H1 (cell line): ENCODE data around the gene NR2F6. TPM values are rescaled to one million over a fixed set of nuclear protein-coding genes. Genes with fewer than 3 reads are reported as not detected.

ENCODE experiments used
- CTCF ChIA-PET: fragments of 300-600 bp; sonication (Branson Sonifier 250); formaldehyde crosslinking; loops from one replicate; lab custom pipeline; 2021; ENCODE audit not compliant: partially characterized antibody; lab: Charles Lee
- POLR2A ChIA-PET: fragments of 300-600 bp; sonication (Branson Sonifier 250); formaldehyde crosslinking; loops from one replicate; lab custom pipeline; 2021; ENCODE audit warnings: inconsistent platforms; ENCODE audit not compliant: partially characterized antibody; lab: Charles Lee
- DNase-seq, 2 experiments: peaks; one replicate each; pipeline versions ENCODE4 v3.0.0 to v3.0.0-alpha.2; 2010 to 2022; ENCODE audit warnings: low spot score in 2 of 2, low read depth in 1 of 2, mixed read lengths in 1 of 2
- FAIRE-seq: peaks from 2 replicates; lab custom pipeline; 2011; peaks lifted over from hg19 to GRCh38; lab: Jason Lieb, UNC
- H2AFZ ChIP-seq: 2 replicates; pipeline ENCODE4 v1.8.1; 2012; ENCODE audit warnings: low read length, inconsistent platforms
- H2AK5ac ChIP-seq: 2 replicates; pipeline ENCODE4 v1.6.1; 2013; ENCODE audit warnings: low read depth, low read length
- H2BK120ac ChIP-seq: replicated peaks from 2 replicates; pipeline ENCODE3; 2013; ENCODE audit warnings: low read depth, low read length, inconsistent platforms
- H2BK12ac ChIP-seq: 2 replicates; pipeline ENCODE4 v1.6.1; 2013; ENCODE audit warnings: low read depth, low read length
- H2BK15ac ChIP-seq: 2 replicates; pipeline ENCODE4 v1.6.1; 2013; ENCODE audit warnings: low read length
- H2BK20ac ChIP-seq: 2 replicates; pipeline ENCODE4 v1.6.1; 2013; ENCODE audit warnings: low read length
- H2BK5ac ChIP-seq: 2 replicates; pipeline ENCODE4 v1.6.1; 2013; ENCODE audit warnings: low read depth, low read length
- H3K14ac ChIP-seq: 2 replicates; pipeline ENCODE4 v1.6.1; 2013; ENCODE audit warnings: inconsistent platforms; ENCODE audit not compliant: insufficient read length
- H3K18ac ChIP-seq: 2 replicates; pipeline ENCODE4 v1.6.1; 2013; ENCODE audit warnings: low read length; ENCODE audit errors: extremely low read depth
- H3K23ac ChIP-seq: 2 replicates; pipeline ENCODE4 v1.6.1; 2013; ENCODE audit warnings: inconsistent platforms; ENCODE audit not compliant: insufficient read length
- H3K23me2 ChIP-seq: 2 replicates; pipeline ENCODE4 v1.6.1; 2013; ENCODE audit warnings: low read depth, low read length
- H3K27ac ChIP-seq: 2 replicates; pipeline ENCODE4 v1.6.1; 2011; ENCODE audit warnings: low read depth, low read length, inconsistent platforms
- H3K27me3 ChIP-seq, 4 experiments: replicated peaks in 1 of 4; 1 replicate in 1 of 4; 2 replicates in 3 of 4; pipeline versions ENCODE4 v1.6.1 to v1.8.1; 2011 to 2013; ENCODE audit warnings: low read length in 3 of 4, mild to moderate bottlenecking in 3 of 4, inconsistent platforms in 2 of 4, mixed read lengths in 2 of 4, moderate library complexity in 1 of 4; ENCODE audit not compliant: control insufficient read depth in 3 of 4, insufficient read depth in 3 of 4; ENCODE audit errors: extremely low read depth in 1 of 4
- H3K36me3 ChIP-seq, 4 experiments: 2 replicates each; pipeline versions ENCODE4 v1.6.1 to v1.8.1; 2011 to 2013; ENCODE audit warnings: mild to moderate bottlenecking in 4 of 4, low read length in 3 of 4, moderate library complexity in 2 of 4, control low read depth in 1 of 4, inconsistent platforms in 1 of 4; ENCODE audit not compliant: insufficient read depth in 4 of 4, control insufficient read depth in 2 of 4
- H3K4ac ChIP-seq: replicated peaks from 2 replicates; pipeline ENCODE3; 2013; ENCODE audit warnings: low read length, low read depth, mixed read lengths, inconsistent platforms; ENCODE audit not compliant: insufficient read length
- H3K4me1 ChIP-seq, 4 experiments: replicated peaks in 1 of 4; 1 replicate in 1 of 4; 2 replicates in 3 of 4; pipeline versions ENCODE4 v1.6.1 to v1.8.1; 2011 to 2013; ENCODE audit warnings: low read length in 3 of 4, inconsistent platforms in 2 of 4, mixed read lengths in 1 of 4; ENCODE audit not compliant: insufficient read depth in 4 of 4, control insufficient read depth in 3 of 4
- H3K4me2 ChIP-seq, 2 experiments: 2 replicates each; pipeline versions ENCODE4 v1.6.1 to v1.8.1; 2011 to 2013; ENCODE audit warnings: low read depth in 2 of 2, low read length in 2 of 2, control low read depth in 1 of 2, inconsistent platforms in 1 of 2, mild to moderate bottlenecking in 1 of 2; ENCODE audit not compliant: insufficient read depth in 1 of 2
- H3K4me3 ChIP-seq, 4 experiments: fragments of 200-600, 300-600 bp in 1 of 4; sonication (generic), shearing (Covaris generic), sonication (Bioruptor Twin) in 1 of 4; 2 replicates each; pipeline versions ENCODE4 v1.5.1 to v1.8.1; 2011 to 2016; ENCODE audit warnings: low read length in 4 of 4, low read depth in 3 of 4, control low read depth in 2 of 4, inconsistent platforms in 2 of 4, mild to moderate bottlenecking in 2 of 4, mixed read lengths in 1 of 4, moderate library complexity in 1 of 4; ENCODE audit not compliant: insufficient read depth in 2 of 4; ENCODE audit errors: extremely low read depth in 1 of 4
- H3K56ac ChIP-seq: replicated peaks from 2 replicates; pipeline ENCODE3; 2013; ENCODE audit warnings: low read depth, mild to moderate bottlenecking, mixed read lengths, low read length, inconsistent platforms; ENCODE audit not compliant: insufficient read length
- H3K79me1 ChIP-seq: 2 replicates; pipeline ENCODE4 v1.6.1; 2013; ENCODE audit warnings: low read depth, low read length, control low read depth
- H3K79me2 ChIP-seq, 2 experiments: 2 replicates each; pipeline versions ENCODE4 v1.6.1 to v1.8.1; 2012 to 2013; ENCODE audit warnings: low read length in 2 of 2, mild to moderate bottlenecking in 2 of 2, inconsistent platforms in 1 of 2; ENCODE audit not compliant: insufficient read depth in 2 of 2, control insufficient read depth in 1 of 2
- H3K9ac ChIP-seq, 4 experiments: replicated peaks in 1 of 4; 1 replicate in 1 of 4; 2 replicates in 3 of 4; pipeline versions ENCODE4 v1.6.1 to v1.8.1; 2011 to 2013; ENCODE audit warnings: low read depth in 3 of 4, low read length in 3 of 4, control low read depth in 2 of 4, mild to moderate bottlenecking in 2 of 4, moderate library complexity in 2 of 4, inconsistent platforms in 1 of 4; ENCODE audit errors: extremely low read depth in 1 of 4
- H3K9me3 ChIP-seq, 2 experiments: 2 replicates each; pipeline versions ENCODE4 v1.6.1 to v1.8.1; 2012 to 2013; ENCODE audit warnings: mild to moderate bottlenecking in 2 of 2, moderate library complexity in 2 of 2, control low read depth in 1 of 2, inconsistent platforms in 1 of 2, low read depth in 1 of 2, low read length in 1 of 2, mixed read lengths in 1 of 2; ENCODE audit not compliant: insufficient read depth in 2 of 2
- H4K20me1 ChIP-seq, 2 experiments: replicated peaks in 1 of 2; 2 replicates each; pipeline versions ENCODE3 to v1.8.1; 2011 to 2013; ENCODE audit warnings: inconsistent platforms in 2 of 2, low read length in 2 of 2, mild to moderate bottlenecking in 1 of 2; ENCODE audit not compliant: insufficient read depth in 2 of 2, control insufficient read depth in 1 of 2
- H4K5ac ChIP-seq: 2 replicates; pipeline ENCODE4 v1.6.1; 2013; ENCODE audit warnings: low read length, low read depth, mixed read lengths, inconsistent platforms; ENCODE audit not compliant: insufficient read length
- H4K8ac ChIP-seq: 2 replicates; pipeline ENCODE4 v1.8.0; 2013; ENCODE audit warnings: mild to moderate bottlenecking, moderate library complexity, low read length, inconsistent platforms; ENCODE audit not compliant: insufficient read depth; ENCODE audit errors: extremely low read depth
- H4K91ac ChIP-seq: replicated peaks from 2 replicates; pipeline ENCODE3; 2013; ENCODE audit warnings: low read length, mixed read lengths, inconsistent platforms; ENCODE audit not compliant: insufficient read length
- HDAC2 ChIP-seq, 2 experiments: fragments of 300-600 bp in 1 of 2; sonication (generic) in 1 of 2; IDR thresholded peaks; 2 replicates each; pipeline ENCODE4 v1.6.1; 2011 to 2012; ENCODE audit warnings: low read depth in 2 of 2, low read length in 2 of 2, mild to moderate bottlenecking in 2 of 2, moderate library complexity in 2 of 2, borderline replicate concordance in 1 of 2, inconsistent platforms in 1 of 2
- KDM1A ChIP-seq: fragments of 200-600, 300-600 bp; sonication (generic); IDR thresholded peaks from 2 replicates; pipeline ENCODE4 v1.7.1; 2016; ENCODE audit warnings: mild to moderate bottlenecking, low read length, borderline replicate concordance
- KDM4A ChIP-seq: IDR thresholded peaks from one replicate; pipeline ENCODE4 v1.7.1; 2012; ENCODE audit warnings: low read depth, mild to moderate bottlenecking, moderate library complexity, low read length, inconsistent platforms; ENCODE audit not compliant: severe bottlenecking
- POLR2A ChIP-seq, 2 experiments: IDR thresholded peaks; 1 replicate in 1 of 2; 2 replicates in 1 of 2; pipeline ENCODE4 v1.6.1; 2011; ENCODE audit warnings: low read depth in 2 of 2, low read length in 2 of 2, mild to moderate bottlenecking in 2 of 2; ENCODE audit errors: control extremely low read depth in 1 of 2
- POLR2AphosphoS5 ChIP-seq: IDR thresholded peaks from 2 replicates; pipeline ENCODE4 v1.6.1; 2011; ENCODE audit warnings: low read depth, low read length
- POU5F1 ChIP-seq: IDR thresholded peaks from 2 replicates; pipeline ENCODE4 v1.6.1; 2011; ENCODE audit warnings: low read depth, mild to moderate bottlenecking, low read length, moderate library complexity
- WGBS, 2 experiments: shearing (Covaris generic) in 1 of 2; methylation state at CpG; one replicate each; pipeline versions ENCODE4 v1.1.6 to v1.1.7; 2013 to 2015; ENCODE audit warnings: low lambda C conversion rate in 2 of 2, mixed read lengths in 2 of 2, inconsistent platforms in 1 of 2, low coverage in 1 of 2, missing lambda C conversion rate in 1 of 2; ENCODE audit not compliant: insufficient replicate concordance in 2 of 2, insufficient coverage in 1 of 2, insufficient read length in 1 of 2; ENCODE audit errors: extremely low coverage in 1 of 2, missing lambda C conversion rate in 1 of 2; 5-methylcytosine and 5-hydroxymethylcytosine counted together
- polyA plus RNA-seq, 7 experiments: library from polyadenylated mRNA; depleted of rRNA in 3 of 7; stranded (reverse) in 5 of 7; unstranded in 2 of 7; fragments of >200 nt in 5 of 7; fragments of 200-250 nt in 2 of 7; gene quantifications; 1 replicate in 5 of 7; 2 replicates in 1 of 7; 4 replicates in 1 of 7; pipeline versions ENCODE4 v1.2.1 to v1.2.3, GENCODE V29; 2011 to 2013; ENCODE audit warnings: missing spikeins in 2 of 7, mixed read lengths in 2 of 7
- total RNA-seq: library from RNA; stranded (reverse); fragmentation: NEBNext Ultra II Directional; extraction: Animal tissue kit (Norgen Biotek cat#: 25700); gene quantifications from 2 replicates; pipeline ENCODE4 v1.2.1, GENCODE V29; 2021

The NR2F6 gene
- total and polyA plus RNA-seq, 2 of the 8 experiments (the other 6 are each of a cell fraction or from before 2014, with no cell fraction given), result 99.7 to 114 TPM

DNA sequence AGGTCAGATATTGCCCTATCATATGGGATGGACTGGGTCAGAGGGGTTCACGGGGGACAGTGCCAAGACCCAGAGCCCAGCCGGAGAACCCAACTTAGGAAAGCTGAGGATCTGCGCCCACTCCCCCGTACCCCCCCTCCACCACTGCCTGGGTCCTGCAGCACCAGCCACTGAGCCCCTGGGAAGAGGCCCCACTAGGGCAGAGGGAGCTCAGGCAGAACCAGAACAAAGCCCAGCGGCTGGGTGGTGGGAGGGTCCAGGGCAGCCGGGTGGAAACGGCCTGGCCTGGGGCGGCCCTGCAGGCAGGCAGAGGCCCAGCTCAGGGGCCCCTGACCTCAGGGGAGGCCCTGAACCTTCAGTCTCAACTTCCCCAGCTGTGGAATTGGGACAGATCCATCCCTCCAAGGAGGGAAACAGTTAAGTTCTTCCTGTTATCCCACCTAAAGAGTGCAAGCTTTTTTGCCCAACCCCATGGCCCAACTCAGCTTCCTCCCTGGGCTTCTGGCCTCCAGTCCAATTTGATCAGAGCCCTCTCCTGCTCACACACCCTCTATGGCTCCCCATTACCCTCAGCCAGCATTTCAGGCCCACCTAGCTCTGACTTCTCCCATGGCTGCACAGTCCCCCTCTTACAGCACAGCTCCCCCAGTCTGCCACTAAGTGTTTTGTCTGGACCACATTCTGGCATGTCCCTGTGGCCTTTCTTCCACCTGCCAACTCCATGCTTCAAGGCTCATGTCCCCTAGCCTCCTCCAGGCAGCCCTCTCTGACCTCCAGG lies 3.1 kb downstream of the NR2F6 start:
- Histone ChIP-seq H3K56ac (no peak overlapping the region), H3K18ac (0 out of 2 replicates have a peak overlapping the region, but pooled peaks have one; percentile 24), H3K23ac (no peak overlapping the region), H4K91ac (no peak overlapping the region), H2BK5ac (peak overlapping the region; percentile 87; the same call in 1 of the 2 replicates), H2BK15ac (0 out of 2 replicates have a peak overlapping the region, but pooled peaks have one; percentile 18), H2BK12ac (no peak overlapping the region; the same call in 1 of the 2 replicates), H2BK120ac (no peak overlapping the region), H3K27me3 (no peaks in the 10 kb centered on the region), H3K14ac (no peak overlapping the region), H3K23me2 (peaks cover 2% of the 10 kb centered on the region; the same call in 1 of the 2 replicates), H3K9me3 (no peaks in the 10 kb centered on the region), H2AFZ (no peak overlapping the region), H3K79me1 (peaks cover 12% of the 10 kb centered on the region), H3K4me3 (peak overlapping the region in 2 of 4 experiments; percentile 4 to 83; a peak in 3 of 8 replicates), H3K4me2 (peak overlapping the region; percentile 74 to 83; a peak in 3 of 4 replicates), H3K36me3 (peaks cover 0 to 16% (median 3%) of the 10 kb centered on the region in 4 experiments; a peak in 4 of 8 replicates), H3K9ac (peak overlapping the region in 1 of 4 experiments; percentile 6; a peak in 1 of 7 replicates), H4K8ac (no peak overlapping the region), H3K27ac (no peak overlapping the region; the same call in 1 of the 2 replicates), H3K79me2 (peaks cover 26 to 54% of the 10 kb centered on the region in 2 experiments; a peak in 3 of 4 replicates), H2AK5ac (peak overlapping the region; percentile 65; the same call in 1 of the 2 replicates), H2BK20ac (no peak overlapping the region), H4K20me1 (peaks cover 13 to 15% of the 10 kb centered on the region in 2 experiments), H3K4me1 (peaks cover 3 to 23% (median 15%) of the 10 kb centered on the region in 4 experiments), H3K4ac (no peak overlapping the region), H4K5ac (no peak overlapping the region)
- FAIRE-seq (no peak), DNase-seq (no peak)
- ChIA-PET CTCF (interaction anchor here (1.0 to 1.9 kb wide), 9 partner anchors 8 to 61 kb away, joined by 3 to 7 read pairs (median 3); partner anchors contain the start of genes ABHD8, BABAM1 and USE1), POLR2A (interaction anchor here (0.6 to 6.4 kb wide), 16 partner anchors 10 to 49 kb away, joined by 3 to 118 read pairs (median 4); partner anchors contain the start of genes ANKLE1, BABAM1, OCEL1 and USE1)
- 0 out of 4 replicates have a peak, but pooled peaks of 1 of the 2 experiments have one; percentile 26 for TF ChIP-seq HDAC2 (IDR thresholded peaks at IDR 0.05; ENCODE audit: borderline replicate concordance in 1 of 2, low read depth in 2 of 2, low read length in 2 of 2)
- TF ChIP-seq KDM4A, result no peak
- no peak for TF ChIP-seq POU5F1
- TF ChIP-seq KDM1A, result peak; percentile 71; the same call in 1 of the 2 replicates
- 0 out of 3 replicates have a peak, but pooled peaks of 1 of the 2 experiments have one; percentile 15 for TF ChIP-seq POLR2A (IDR thresholded peaks at IDR 0.05; ENCODE audit: control extremely low read depth in 1 of 2, low read depth in 2 of 2, low read length in 2 of 2)
- TF ChIP-seq POLR2AphosphoS5, result 0 out of 2 replicates have a peak, but pooled peaks have one; percentile 22
- 76% methylated on average over 8 of the region's 8 CpGs; no CpG with 5 or more reads in 1 of the 2 experiments for WGBS, 2 experiments
